ENCODE measurements around the gene NUDCD3.
"Not testable (repeated sequence)": the region's sequence is repeated elsewhere in the genome, so short reads cannot be mapped to it uniquely, and the experiment has no call there.

The NUDCD3 gene

GRCh38 chr7:44438816-44439215 lies 51.6 kb downstream of the NUDCD3 start:
- DNase-seq (ENCODE audit: low read depth), result no peak
- H3K4me3 ChIP-seq (ENCODE audit: low read depth, low read length), result no peak overlapping the region
- TF ChIP-seq CTCF (IDR thresholded peaks at IDR 0.05; ENCODE audit: insufficient read depth, low read depth, low read length, missing control alignments), result no peak

GRCh38 chr7:44434201-44434600 lies 56.3 kb downstream of the NUDCD3 start:
- no peak for DNase-seq (ENCODE audit: low read depth)
- TF ChIP-seq CTCF (IDR thresholded peaks at IDR 0.05; ENCODE audit: insufficient read depth, low read depth, low read length, missing control alignments), result no peak
- no peak overlapping the region for H3K4me3 ChIP-seq (ENCODE audit: low read depth, low read length)

- no peak for DNase-seq (ENCODE audit: low read depth)
- no peak for TF ChIP-seq CTCF (IDR thresholded peaks at IDR 0.05; ENCODE audit: insufficient read depth, low read depth, low read length, missing control alignments)
- no peak overlapping the region for H3K4me3 ChIP-seq (ENCODE audit: low read depth, low read length)
Observed at GRCh38 chr7:44433255-44434022, 57.0 kb downstream of the NUDCD3 start.

GRCh38 chr7:44432381-44432977 lies 58.0 kb downstream of the NUDCD3 start:
- TF ChIP-seq CTCF (IDR thresholded peaks at IDR 0.05; ENCODE audit: insufficient read depth, low read depth, low read length, missing control alignments), result no peak
- no peak overlapping the region for H3K4me3 ChIP-seq (ENCODE audit: low read depth, low read length)
- no peak for DNase-seq (ENCODE audit: low read depth)

- DNase-seq (ENCODE audit: low read depth), result peak; percentile 72
- no peak overlapping the region for H3K4me3 ChIP-seq (ENCODE audit: low read depth, low read length)
- TF ChIP-seq CTCF (IDR thresholded peaks at IDR 0.05; ENCODE audit: insufficient read depth, low read depth, low read length, missing control alignments), result peak; percentile 50
Observed at GRCh38 chr7:44431091-44431608, 59.3 kb downstream of the NUDCD3 start.

- no peak overlapping the region for H3K4me3 ChIP-seq (ENCODE audit: low read depth, low read length)
- no peak for DNase-seq (ENCODE audit: low read depth)
- TF ChIP-seq CTCF (IDR thresholded peaks at IDR 0.05; ENCODE audit: insufficient read depth, low read depth, low read length, missing control alignments), result no peak
Observed at GRCh38 chr7:44430054-44430453, 60.4 kb downstream of the NUDCD3 start.

- not testable (repeated sequence) for H3K4me3 ChIP-seq (ENCODE audit: low read depth, low read length); DNase-seq (ENCODE audit: low read depth)
Observed at GRCh38 chr7:44424762-44425161, 65.7 kb downstream of the NUDCD3 start.
